ENCODE results near the gene LRRFIP1. TPM values are rescaled to one million over a fixed set of nuclear protein-coding genes. Genes with fewer than 3 reads are reported as not detected.
A peak's percentile ranks its signal among the peaks of the same experiment; 100 is the strongest.

LRRFIP1 gene
- total and polyA plus RNA-seq, 2 donors (not counting 3 experiments of a cell fraction or from before 2014, with no cell fraction given) = 39.2 to 179 TPM

DNA sequence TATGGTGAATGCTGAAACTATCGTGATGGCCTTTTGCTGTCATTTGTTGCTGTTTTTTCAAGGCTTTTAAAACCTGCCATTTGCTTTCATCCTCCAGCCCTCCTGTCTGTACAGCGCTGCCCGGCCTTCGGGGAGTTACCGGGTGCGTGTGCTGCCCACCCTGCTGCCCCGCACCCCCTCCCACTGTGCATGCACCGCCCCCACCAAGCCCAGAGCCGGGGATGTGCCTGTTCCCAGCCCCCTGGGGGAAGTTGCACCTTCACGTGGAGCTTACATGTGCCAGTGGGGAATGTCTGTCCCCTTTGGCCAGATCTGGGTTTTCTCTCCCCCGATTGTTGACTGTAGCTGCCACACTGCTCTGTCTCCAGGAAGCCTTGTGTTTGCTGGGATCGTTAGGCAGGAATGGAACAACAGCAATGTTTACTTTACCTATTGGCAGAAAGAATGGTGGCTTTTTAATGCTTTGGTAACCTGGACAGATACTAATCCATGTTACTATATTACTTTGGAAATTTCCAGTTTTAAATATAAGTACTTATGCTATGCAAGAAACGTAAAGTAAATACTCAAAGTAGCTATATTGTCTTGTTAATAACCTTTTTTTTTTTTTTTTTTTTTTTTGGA lies 106.4 kb downstream of the LRRFIP1 start:
- Histone ChIP-seq H3K4me2 (ENCODE audit: insufficient read depth, low read length) (no peak overlapping the region), H3K4me1 (ENCODE audit: control insufficient read depth, extremely low read depth, insufficient read depth, low read length) (peaks cover 51% of the 10 kb centered on the region), H3K36me3 (ENCODE audit: control insufficient read depth in 2 of 2, extremely low read depth in 1 of 2, insufficient read depth in 2 of 2, low read length in 2 of 2) (no peaks in the 10 kb centered on the region), H3K79me2 (ENCODE audit: control insufficient read depth, insufficient read depth, low read length) (peaks cover 69% of the 10 kb centered on the region), H3K9me3 (replicated peaks; ENCODE audit: control insufficient read depth, insufficient read depth, low read length) (no peaks in the 10 kb centered on the region), H3K9ac (replicated peaks; ENCODE audit: extremely low read depth, insufficient read depth, low read length) (no peak overlapping the region), H3K4me3 (replicated peaks in 1 of 3; ENCODE audit: insufficient read depth in 1 of 3, low read depth in 1 of 3, low read length in 3 of 3) (no peak overlapping the region), H4K20me1 (replicated peaks; ENCODE audit: control insufficient read depth, extremely low read depth, insufficient read depth, low read length) (no peaks in the 10 kb centered on the region), H3K9me1 (replicated peaks; ENCODE audit: control insufficient read depth, extremely low read depth, insufficient read depth, low read length) (no peaks in the 10 kb centered on the region), H3K27me3 (ENCODE audit: control insufficient read depth in 2 of 2, insufficient read depth in 2 of 2, low read length in 2 of 2) (no peaks in the 10 kb centered on the region), H3K27ac (ENCODE audit: insufficient read depth, low read depth, low read length) (peak overlapping the region; percentile 10), H2AFZ (ENCODE audit: low read depth, low read length) (no peak overlapping the region)
- DNase-seq (ENCODE audit: low read depth, low spot score) (peak; percentile 89), FAIRE-seq (no peak)
- intact Hi-C loops (cut with micrococcal nuclease) (loop anchor here (1.0 to 2.0 kb wide), 4 partner anchors 11 to 59 kb away; no protein-coding TSS in a partner anchor), dilution Hi-C loops (cut with MboI; ENCODE audit: extremely low pct_ligation_motif_present, low sequenced_read_pairs) (no loop called here)
- CTCF ChIA-PET = interaction anchor here (0.7 to 5.3 kb wide), 9 partner anchors 8 to 151 kb away, joined by 3 to 51 read pairs (median 5); no protein-coding TSS in a partner anchor
- POLR2A ChIA-PET = interaction anchor here (1.3 kb wide), 1 partner anchor 12 kb away, joined by 4 read pairs; no protein-coding TSS in a partner anchor
- no TSS peak for BruUV-seq (replicated peaks)
- no peak for TF ChIP-seq POLR2AphosphoS5 (IDR thresholded peaks at IDR 0.05; ENCODE audit: insufficient read depth, low read depth, low read length)
- TF ChIP-seq EZH2 (IDR thresholded peaks at IDR 0.05; ENCODE audit: borderline replicate concordance, low read depth, low read length, severe bottlenecking) = no peak
- TF ChIP-seq GATA2 (IDR thresholded peaks at IDR 0.05; ENCODE audit: insufficient read depth, insufficient read length, low read depth, low read length) = no peak
- TF ChIP-seq JUN (IDR thresholded peaks at IDR 0.05; ENCODE audit: borderline replicate concordance, insufficient read depth, insufficient read length, low read depth) = no peak
- no peak for TF ChIP-seq MYC (IDR thresholded peaks at IDR 0.05; ENCODE audit: low read depth, low read length)
- TF ChIP-seq FOS (IDR thresholded peaks at IDR 0.05; ENCODE audit: borderline replicate concordance, insufficient read depth, low read length) = no peak
- TF ChIP-seq POLR2A (IDR thresholded peaks at IDR 0.05; ENCODE audit: low read depth, low read length) = no peak
- TF ChIP-seq, protein P1, sequence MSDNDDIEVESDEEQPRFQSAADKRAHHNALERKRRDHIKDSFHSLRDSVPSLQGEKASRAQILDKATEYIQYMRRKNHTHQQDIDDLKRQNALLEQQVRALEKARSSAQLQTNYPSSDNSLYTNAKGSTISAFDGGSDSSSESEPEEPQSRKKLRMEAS (IDR thresholded peaks at IDR 0.05; ENCODE audit: insufficient read depth, insufficient read length) = no peak

Measured in endothelial cell of umbilical vein (primary cell).